Activated CD8-positive, alpha-beta T cell treated with anti-CD3 and anti-CD28 coated beads for 36 hours (primary cell): ENCODE data around the gene HYOU1. TPM values are rescaled to one million over a fixed set of nuclear protein-coding genes. Genes with fewer than 3 reads are reported as not detected.
A peak's percentile ranks its signal among the peaks of the same experiment; 100 is the strongest.

Experiments used
- ATAC-seq: fragments of 200-7000 bp; cut with Tn5 transposase; one replicate; pipeline ENCODE4 v1.10.0; 2021; ENCODE audit warnings: mild to moderate bottlenecking, moderate library complexity
- CTCF ChIA-PET: fragments of 350-600 bp; sonication (Branson Sonifier 250); formaldehyde crosslinking; loops from one replicate; lab custom pipeline; 2021; ENCODE audit warnings: antibody characterized with exemption; lab: Charles Lee
- POLR2A ChIA-PET: fragments of 350-600 bp; sonication (Branson Sonifier 250); formaldehyde crosslinking; loops from one replicate; lab custom pipeline; 2021; ENCODE audit warnings: antibody characterized with exemption; lab: Charles Lee
- DNase-seq: peaks from one replicate; pipeline ENCODE4 v3.0.0-alpha.2; 2020
- H3K27ac Mint-ChIP-seq: one replicate; pipeline ENCODE4 v1.8.0; 2021; ENCODE audit warnings: mild to moderate bottlenecking, mixed read lengths
- H3K27me3 Mint-ChIP-seq: one replicate; pipeline ENCODE4 v1.8.0; 2021; ENCODE audit warnings: mixed read lengths
- H3K36me3 Mint-ChIP-seq: one replicate; pipeline ENCODE4 v1.8.0; 2021; ENCODE audit warnings: low read depth, mixed read lengths
- H3K4me1 Mint-ChIP-seq: one replicate; pipeline ENCODE4 v1.8.0; 2021; ENCODE audit warnings: low read depth, mixed read lengths
- H3K4me3 Mint-ChIP-seq: one replicate; pipeline ENCODE4 v1.8.0; 2021; ENCODE audit warnings: mild to moderate bottlenecking, moderate library complexity, mixed read lengths
- H3K9me3 Mint-ChIP-seq: one replicate; pipeline ENCODE4 v1.8.0; 2021; ENCODE audit warnings: mixed read lengths
- CTCF ChIP-seq: fragments of 200-600 bp; IDR thresholded peaks from one replicate; pipeline ENCODE4 v1.8.0; 2022; ENCODE audit warnings: antibody characterized with exemption, mild to moderate bottlenecking
- intact Hi-C: fragments of 100-400 bp; cut with micrococcal nuclease; formaldehyde crosslinking; loops from one replicate; pipeline ENCODE4 v1.10.0; 2022
- total RNA-seq, 2 experiments: library from RNA; stranded (reverse); gene quantifications; one replicate each; pipeline ENCODE4 v1.2.3, GENCODE V29; 2021

The HYOU1 gene
- total RNA-seq, 2 experiments from 2014 or later: 92.4 to 101 TPM

- Mint-ChIP-seq H3K36me3 (peaks cover 57% of the 10 kb centered on the region), H3K4me3 (no peak overlapping the region), H3K4me1 (peaks cover 21% of the 10 kb centered on the region), H3K27ac (no peak overlapping the region), H3K9me3 (no peaks in the 10 kb centered on the region), H3K27me3 (no peaks in the 10 kb centered on the region)
- intact Hi-C loops: no loop called here
- TF ChIP-seq CTCF: no peak
- ChIA-PET CTCF (interaction anchor here (2.0 kb wide), 1 partner anchor 17 kb away, joined by 7 read pairs; the partner anchor contains the start of gene SLC37A4), POLR2A (interaction anchor here (0.6 to 2.0 kb wide), 5 partner anchors 8 to 65 kb away, joined by 3 to 10 read pairs (median 3); partner anchors contain the start of gene HYOU1)
- no peak for DNase-seq
- ATAC-seq: no peak
Measured at GRCh38 chr11:119048644-119049043, 8.4 kb downstream of the HYOU1 start.

GRCh38 chr11:119047205-119047604 is 9.8 kb downstream of the HYOU1 start:
- ChIA-PET POLR2A (interaction anchor here (1.0 to 2.0 kb wide), 4 partner anchors 9 to 48 kb away, joined by 3 to 10 read pairs (median 6); partner anchors contain the start of gene HYOU1), CTCF (interaction anchor here (1.2 to 2.0 kb wide), 2 partner anchors 9 to 16 kb away, joined by 6 to 7 read pairs; partner anchors contain the start of gene SLC37A4)
- intact Hi-C loops: no loop called here
- no peak for DNase-seq
- peaks cover 12% of the 10 kb centered on the region for H3K4me1 Mint-ChIP-seq
- peaks cover 44% of the 10 kb centered on the region for H3K36me3 Mint-ChIP-seq
- no peaks in the 10 kb centered on the region for H3K27me3 Mint-ChIP-seq
- no peak for ATAC-seq
- no peak overlapping the region for H3K27ac Mint-ChIP-seq
- no peak for TF ChIP-seq CTCF
- no peaks in the 10 kb centered on the region for H3K9me3 Mint-ChIP-seq
- H3K4me3 Mint-ChIP-seq: no peak overlapping the region

- ChIA-PET POLR2A (interaction anchor here (0.8 to 4.1 kb wide), 4 partner anchors 9 to 35 kb away, joined by 3 to 26 read pairs (median 7); partner anchors contain the start of gene HYOU1), CTCF (no interaction called here)
- no peak for TF ChIP-seq CTCF
- no peaks in the 10 kb centered on the region for H3K27me3 Mint-ChIP-seq
- DNase-seq (no peak), ATAC-seq (no peak)
- peaks cover 40% of the 10 kb centered on the region for H3K36me3 Mint-ChIP-seq
- intact Hi-C loops: no loop called here
- peaks cover 13% of the 10 kb centered on the region for H3K4me1 Mint-ChIP-seq
- H3K9me3 Mint-ChIP-seq: no peaks in the 10 kb centered on the region
- no peak overlapping the region for H3K27ac Mint-ChIP-seq
- H3K4me3 Mint-ChIP-seq: no peak overlapping the region
Measured at GRCh38 chr11:119046489-119046888, 10.5 kb downstream of the HYOU1 start.

GRCh38 chr11:119044708-119045107 is 12.3 kb downstream of the HYOU1 start:
- peak; percentile 35 for TF ChIP-seq CTCF
- H3K9me3 Mint-ChIP-seq: no peaks in the 10 kb centered on the region
- H3K36me3 Mint-ChIP-seq: peaks cover 29% of the 10 kb centered on the region
- ATAC-seq: no peak
- intact Hi-C loops: no loop called here
- H3K4me3 Mint-ChIP-seq: no peak overlapping the region
- H3K27ac Mint-ChIP-seq: no peak overlapping the region
- peaks cover 7% of the 10 kb centered on the region for H3K4me1 Mint-ChIP-seq
- no peak for DNase-seq
- ChIA-PET POLR2A (interaction anchor here (1.1 to 4.1 kb wide), 3 partner anchors 11 to 50 kb away, joined by 3 to 26 read pairs (median 3); partner anchors contain the start of genes HYOU1 and VPS11), CTCF (interaction anchor here (0.7 to 1.5 kb wide), 5 partner anchors 10 to 74 kb away, joined by 3 to 5 read pairs (median 4); no protein-coding TSS in a partner anchor)
- no peaks in the 10 kb centered on the region for H3K27me3 Mint-ChIP-seq

- Mint-ChIP-seq H3K4me3 (no peak overlapping the region), H3K27ac (no peak overlapping the region), H3K9me3 (no peaks in the 10 kb centered on the region), H3K27me3 (no peaks in the 10 kb centered on the region), H3K4me1 (peaks cover 7% of the 10 kb centered on the region), H3K36me3 (peaks cover 16% of the 10 kb centered on the region)
- TF ChIP-seq CTCF: no peak
- no peak for ATAC-seq
- POLR2A ChIA-PET: interaction anchor here (1.5 to 4.1 kb wide), 2 partner anchors 13 to 27 kb away, joined by 4 to 26 read pairs; partner anchors contain the start of gene HYOU1
- CTCF ChIA-PET: interaction anchor here (1.9 kb wide), 1 partner anchor 11 kb away, joined by 6 read pairs; no protein-coding TSS in a partner anchor
- intact Hi-C loops: no loop called here
- no peak for DNase-seq
Measured at GRCh38 chr11:119042927-119043326, 14.1 kb downstream of the HYOU1 start.
